Endometrial microvascular endothelial cells (primary cell): Measurements from ENCODE around the gene UBE2Q2. TPM values are rescaled to one million over a fixed set of nuclear protein-coding genes. Genes with fewer than 3 reads are reported as not detected.
"Not testable (repeated sequence)": the region's sequence is repeated elsewhere in the genome, so short reads cannot be mapped to it uniquely, and the experiment has no call there.

ENCODE experiments used
- in situ Hi-C: cut with HindIII; loops from 2 replicates; pipeline ENCODE4 v1.10.0; 2017; ENCODE audit warnings: low sequenced_read_pairs, low pct_unique_long_range_greater_than_20kb; ENCODE audit errors: inconsistent ontology term
- total RNA-seq: library from RNA; depleted of rRNA; stranded (reverse); fragments of >200 nt; gene quantifications from one replicate; pipeline ENCODE4 v1.2.3, GENCODE V29; 2015; ENCODE audit errors: inconsistent ontology term

UBE2Q2 gene
- total RNA-seq, 1 donor from 2014 or later: 24.8 TPM

GRCh38 chr15:75910355-75910754, 67.1 kb downstream of the UBE2Q2 start:
- in situ Hi-C loops: not testable (repeated sequence)

GRCh38 chr15:75916978-75917377, 73.7 kb downstream of the UBE2Q2 start:
- in situ Hi-C loops: no loop called here

- in situ Hi-C loops: no loop called here
Measured at GRCh38 chr15:75918135-75918534, 74.9 kb downstream of the UBE2Q2 start.

- in situ Hi-C loops: no loop called here
Measured at GRCh38 chr15:75920079-75920478, 76.8 kb downstream of the UBE2Q2 start.

- in situ Hi-C loops: no loop called here
Measured at GRCh38 chr15:75921732-75922703, 78.8 kb downstream of the UBE2Q2 start.

- in situ Hi-C loops: no loop called here
Measured at GRCh38 chr15:75923756-75924155, 80.5 kb downstream of the UBE2Q2 start.

- in situ Hi-C loops: no loop called here
Measured at GRCh38 chr15:75924576-75924975, 81.3 kb downstream of the UBE2Q2 start.

GRCh38 chr15:75925440-75925839, 82.2 kb downstream of the UBE2Q2 start:
- in situ Hi-C loops: no loop called here

GRCh38 chr15:75926931-75927330, 83.7 kb downstream of the UBE2Q2 start:
- in situ Hi-C loops: no loop called here

- in situ Hi-C loops: no loop called here
Measured at GRCh38 chr15:75927601-75928000, 84.4 kb downstream of the UBE2Q2 start.

- in situ Hi-C loops: no loop called here
Measured at GRCh38 chr15:75928680-75929608, 85.7 kb downstream of the UBE2Q2 start.

- in situ Hi-C loops: no loop called here
Measured at GRCh38 chr15:75929799-75930565, 86.7 kb downstream of the UBE2Q2 start.

- in situ Hi-C loops: no loop called here
Measured at GRCh38 chr15:75930866-75931265, 87.6 kb downstream of the UBE2Q2 start.

GRCh38 chr15:75942464-75942863, 99.2 kb downstream of the UBE2Q2 start:
- in situ Hi-C loops: no loop called here

GRCh38 chr15:75943246-75943645, 100.0 kb downstream of the UBE2Q2 start:
- in situ Hi-C loops: no loop called here

GRCh38 chr15:75943713-75944215, 100.5 kb downstream of the UBE2Q2 start:
- in situ Hi-C loops: no loop called here

- in situ Hi-C loops: no loop called here
Measured at GRCh38 chr15:75945953-75946352, 102.7 kb downstream of the UBE2Q2 start.

- in situ Hi-C loops: no loop called here
Measured at GRCh38 chr15:75947092-75947491, 103.8 kb downstream of the UBE2Q2 start.
